OCI-LY7 (cell line): ENCODE data around the gene SAP25.

Experiments
- EZH2phosphoT487 ChIP-seq: fragments of 200-600 bp; sonication (generic); IDR thresholded peaks from 2 replicates; pipeline ENCODE4 v1.6.1; 2018; ENCODE audit warnings: low read depth, borderline replicate concordance, mild to moderate bottlenecking, mixed run types, antibody characterized with exemption, low read length, moderate library complexity, mixed read lengths
- TF ChIP-seq, protein P1 (sequence below): fragments of 200-600 bp; sonication (generic); conservative IDR thresholded peaks from 2 replicates; pipeline ENCODE4 v1.5.1; 2014; ENCODE audit warnings: mild to moderate bottlenecking, antibody characterized with exemption, low read length, moderate library complexity, mixed read lengths

GRCh38 chr7:100602889-100603725 is 29.4 kb upstream of the SAP25 start:
- TF ChIP-seq, protein P1, sequence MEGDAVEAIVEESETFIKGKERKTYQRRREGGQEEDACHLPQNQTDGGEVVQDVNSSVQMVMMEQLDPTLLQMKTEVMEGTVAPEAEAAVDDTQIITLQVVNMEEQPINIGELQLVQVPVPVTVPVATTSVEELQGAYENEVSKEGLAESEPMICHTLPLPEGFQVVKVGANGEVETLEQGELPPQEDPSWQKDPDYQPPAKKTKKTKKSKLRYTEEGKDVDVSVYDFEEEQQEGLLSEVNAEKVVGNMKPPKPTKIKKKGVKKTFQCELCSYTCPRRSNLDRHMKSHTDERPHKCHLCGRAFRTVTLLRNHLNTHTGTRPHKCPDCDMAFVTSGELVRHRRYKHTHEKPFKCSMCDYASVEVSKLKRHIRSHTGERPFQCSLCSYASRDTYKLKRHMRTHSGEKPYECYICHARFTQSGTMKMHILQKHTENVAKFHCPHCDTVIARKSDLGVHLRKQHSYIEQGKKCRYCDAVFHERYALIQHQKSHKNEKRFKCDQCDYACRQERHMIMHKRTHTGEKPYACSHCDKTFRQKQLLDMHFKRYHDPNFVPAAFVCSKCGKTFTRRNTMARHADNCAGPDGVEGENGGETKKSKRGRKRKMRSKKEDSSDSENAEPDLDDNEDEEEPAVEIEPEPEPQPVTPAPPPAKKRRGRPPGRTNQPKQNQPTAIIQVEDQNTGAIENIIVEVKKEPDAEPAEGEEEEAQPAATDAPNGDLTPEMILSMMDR: no peak
- TF ChIP-seq EZH2phosphoT487: no peak
